K562 (cell line): Measurements from ENCODE around the gene ZCCHC14. TPM values are rescaled to one million over a fixed set of nuclear protein-coding genes. Genes with fewer than 3 reads are reported as not detected.

ENCODE experiments used
- BHLHE40 ChIP-seq: IDR thresholded peaks from 2 replicates; pipeline ENCODE4 v1.6.1; 2011; ENCODE audit warnings: low read length, improper control_type of control experiment
- FIP1L1 ChIP-seq: fragments of 200-400 bp; formaldehyde crosslinking; IDR thresholded peaks from 2 replicates; pipeline ENCODE4 v1.6.1; 2018; ENCODE audit warnings: mild to moderate bottlenecking, low read depth, low read length; ENCODE audit not compliant: poor library complexity, severe bottlenecking
- FOXJ2 ChIP-seq: fragments of 200-800 bp; sonication (Bioruptor generic); IDR thresholded peaks from 2 replicates; pipeline ENCODE4 v1.6.1; 2016; ENCODE audit warnings: missing genetic modification characterization, missing compliant biosample characterization
- NONO ChIP-seq, 2 experiments: fragments of 200-400 bp in 1 of 2; fragments of 450-650 bp in 1 of 2; formaldehyde crosslinking in 1 of 2; IDR thresholded peaks; 2 replicates each; pipeline ENCODE4 v1.6.1; 2017; ENCODE audit warnings: low read depth in 2 of 2, mild to moderate bottlenecking in 2 of 2, moderate library complexity in 2 of 2, low read length in 1 of 2
- RBFOX2 ChIP-seq: fragments of 200-400 bp; formaldehyde crosslinking; IDR thresholded peaks from 2 replicates; pipeline ENCODE4 v1.6.1; 2017; ENCODE audit warnings: low read depth, mild to moderate bottlenecking, low read length, moderate library complexity
- ZNF24 ChIP-seq: fragments of 450-650 bp; IDR thresholded peaks from 2 replicates; pipeline ENCODE4 v1.6.1; 2016
- ZNF311 ChIP-seq: fragments of 250-450 bp; sonication (Bioruptor Pico); IDR thresholded peaks from 2 replicates; pipeline ENCODE4 v1.4.0; 2020; ENCODE audit warnings: mild to moderate bottlenecking, moderate library complexity
- ZNF780A ChIP-seq: fragments of 250-450 bp; sonication (Bioruptor Pico); IDR thresholded peaks from 2 replicates; pipeline ENCODE4 v1.5.0; 2021; ENCODE audit warnings: mild to moderate bottlenecking
- polyA plus RNA-seq, 8 experiments: library from polyadenylated mRNA; depleted of rRNA in 4 of 8; stranded (reverse) in 5 of 8; unstranded in 3 of 8; fragments of >200 nt; fragmentation: Nextera tagmentation in 2 of 8; fragmentation: Illumina TruSeq in 1 of 8; extraction: Ambion mirVana in 2 of 8; extraction: Trizol in 1 of 8; gene quantifications; 2 replicates each; pipeline versions ENCODE4 v1.2.1 to v1.2.3, GENCODE V29; 2011 to 2014; ENCODE audit warnings: inconsistent platforms in 1 of 8, missing spikeins in 1 of 8
- total RNA-seq, 7 experiments: library from RNA; depleted of rRNA in 6 of 7; stranded (reverse); fragments of >200 nt in 6 of 7; fragmentation: Illumina TruSeq in 2 of 7; extraction: Trizol in 2 of 7; gene quantifications; 2 replicates each; pipeline versions ENCODE4 v1.2.1 to v1.2.3, GENCODE V29; 2011 to 2021; ENCODE audit warnings: low replicate concordance in 1 of 7
- TF ChIP-seq, protein P1 (sequence below): fragments of 450-650 bp; IDR thresholded peaks from 2 replicates; pipeline ENCODE4 v1.6.1; 2016; ENCODE audit warnings: mild to moderate bottlenecking, moderate library complexity
- TF ChIP-seq, protein P2 (sequence below): fragments of 450-650 bp; IDR thresholded peaks from 2 replicates; pipeline ENCODE4 v1.6.1; 2016
- TF ChIP-seq, protein P3 (sequence below), 2 experiments: IDR thresholded peaks; 2 replicates each; pipeline ENCODE4 v1.6.1; 2012; ENCODE audit warnings: improper control_type of control experiment in 2 of 2, low read depth in 2 of 2, low read length in 2 of 2, borderline replicate concordance in 1 of 2

Gene ZCCHC14
- total and polyA plus RNA-seq, 9 of the 15 experiments (the other 6 are each of a cell fraction or from before 2014, with no cell fraction given) = 1.5 to 12.4 (median 2.9) TPM

- TF ChIP-seq, protein P1, sequence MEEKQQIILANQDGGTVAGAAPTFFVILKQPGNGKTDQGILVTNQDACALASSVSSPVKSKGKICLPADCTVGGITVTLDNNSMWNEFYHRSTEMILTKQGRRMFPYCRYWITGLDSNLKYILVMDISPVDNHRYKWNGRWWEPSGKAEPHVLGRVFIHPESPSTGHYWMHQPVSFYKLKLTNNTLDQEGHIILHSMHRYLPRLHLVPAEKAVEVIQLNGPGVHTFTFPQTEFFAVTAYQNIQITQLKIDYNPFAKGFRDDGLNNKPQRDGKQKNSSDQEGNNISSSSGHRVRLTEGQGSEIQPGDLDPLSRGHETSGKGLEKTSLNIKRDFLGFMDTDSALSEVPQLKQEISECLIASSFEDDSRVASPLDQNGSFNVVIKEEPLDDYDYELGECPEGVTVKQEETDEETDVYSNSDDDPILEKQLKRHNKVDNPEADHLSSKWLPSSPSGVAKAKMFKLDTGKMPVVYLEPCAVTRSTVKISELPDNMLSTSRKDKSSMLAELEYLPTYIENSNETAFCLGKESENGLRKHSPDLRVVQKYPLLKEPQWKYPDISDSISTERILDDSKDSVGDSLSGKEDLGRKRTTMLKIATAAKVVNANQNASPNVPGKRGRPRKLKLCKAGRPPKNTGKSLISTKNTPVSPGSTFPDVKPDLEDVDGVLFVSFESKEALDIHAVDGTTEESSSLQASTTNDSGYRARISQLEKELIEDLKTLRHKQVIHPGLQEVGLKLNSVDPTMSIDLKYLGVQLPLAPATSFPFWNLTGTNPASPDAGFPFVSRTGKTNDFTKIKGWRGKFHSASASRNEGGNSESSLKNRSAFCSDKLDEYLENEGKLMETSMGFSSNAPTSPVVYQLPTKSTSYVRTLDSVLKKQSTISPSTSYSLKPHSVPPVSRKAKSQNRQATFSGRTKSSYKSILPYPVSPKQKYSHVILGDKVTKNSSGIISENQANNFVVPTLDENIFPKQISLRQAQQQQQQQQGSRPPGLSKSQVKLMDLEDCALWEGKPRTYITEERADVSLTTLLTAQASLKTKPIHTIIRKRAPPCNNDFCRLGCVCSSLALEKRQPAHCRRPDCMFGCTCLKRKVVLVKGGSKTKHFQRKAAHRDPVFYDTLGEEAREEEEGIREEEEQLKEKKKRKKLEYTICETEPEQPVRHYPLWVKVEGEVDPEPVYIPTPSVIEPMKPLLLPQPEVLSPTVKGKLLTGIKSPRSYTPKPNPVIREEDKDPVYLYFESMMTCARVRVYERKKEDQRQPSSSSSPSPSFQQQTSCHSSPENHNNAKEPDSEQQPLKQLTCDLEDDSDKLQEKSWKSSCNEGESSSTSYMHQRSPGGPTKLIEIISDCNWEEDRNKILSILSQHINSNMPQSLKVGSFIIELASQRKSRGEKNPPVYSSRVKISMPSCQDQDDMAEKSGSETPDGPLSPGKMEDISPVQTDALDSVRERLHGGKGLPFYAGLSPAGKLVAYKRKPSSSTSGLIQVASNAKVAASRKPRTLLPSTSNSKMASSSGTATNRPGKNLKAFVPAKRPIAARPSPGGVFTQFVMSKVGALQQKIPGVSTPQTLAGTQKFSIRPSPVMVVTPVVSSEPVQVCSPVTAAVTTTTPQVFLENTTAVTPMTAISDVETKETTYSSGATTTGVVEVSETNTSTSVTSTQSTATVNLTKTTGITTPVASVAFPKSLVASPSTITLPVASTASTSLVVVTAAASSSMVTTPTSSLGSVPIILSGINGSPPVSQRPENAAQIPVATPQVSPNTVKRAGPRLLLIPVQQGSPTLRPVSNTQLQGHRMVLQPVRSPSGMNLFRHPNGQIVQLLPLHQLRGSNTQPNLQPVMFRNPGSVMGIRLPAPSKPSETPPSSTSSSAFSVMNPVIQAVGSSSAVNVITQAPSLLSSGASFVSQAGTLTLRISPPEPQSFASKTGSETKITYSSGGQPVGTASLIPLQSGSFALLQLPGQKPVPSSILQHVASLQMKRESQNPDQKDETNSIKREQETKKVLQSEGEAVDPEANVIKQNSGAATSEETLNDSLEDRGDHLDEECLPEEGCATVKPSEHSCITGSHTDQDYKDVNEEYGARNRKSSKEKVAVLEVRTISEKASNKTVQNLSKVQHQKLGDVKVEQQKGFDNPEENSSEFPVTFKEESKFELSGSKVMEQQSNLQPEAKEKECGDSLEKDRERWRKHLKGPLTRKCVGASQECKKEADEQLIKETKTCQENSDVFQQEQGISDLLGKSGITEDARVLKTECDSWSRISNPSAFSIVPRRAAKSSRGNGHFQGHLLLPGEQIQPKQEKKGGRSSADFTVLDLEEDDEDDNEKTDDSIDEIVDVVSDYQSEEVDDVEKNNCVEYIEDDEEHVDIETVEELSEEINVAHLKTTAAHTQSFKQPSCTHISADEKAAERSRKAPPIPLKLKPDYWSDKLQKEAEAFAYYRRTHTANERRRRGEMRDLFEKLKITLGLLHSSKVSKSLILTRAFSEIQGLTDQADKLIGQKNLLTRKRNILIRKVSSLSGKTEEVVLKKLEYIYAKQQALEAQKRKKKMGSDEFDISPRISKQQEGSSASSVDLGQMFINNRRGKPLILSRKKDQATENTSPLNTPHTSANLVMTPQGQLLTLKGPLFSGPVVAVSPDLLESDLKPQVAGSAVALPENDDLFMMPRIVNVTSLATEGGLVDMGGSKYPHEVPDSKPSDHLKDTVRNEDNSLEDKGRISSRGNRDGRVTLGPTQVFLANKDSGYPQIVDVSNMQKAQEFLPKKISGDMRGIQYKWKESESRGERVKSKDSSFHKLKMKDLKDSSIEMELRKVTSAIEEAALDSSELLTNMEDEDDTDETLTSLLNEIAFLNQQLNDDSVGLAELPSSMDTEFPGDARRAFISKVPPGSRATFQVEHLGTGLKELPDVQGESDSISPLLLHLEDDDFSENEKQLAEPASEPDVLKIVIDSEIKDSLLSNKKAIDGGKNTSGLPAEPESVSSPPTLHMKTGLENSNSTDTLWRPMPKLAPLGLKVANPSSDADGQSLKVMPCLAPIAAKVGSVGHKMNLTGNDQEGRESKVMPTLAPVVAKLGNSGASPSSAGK = no peak
- TF ChIP-seq ZNF780A (CRISPR knock-in tag) (no peak), RBFOX2 (peak; percentile 72), FOXJ2 (no peak), ZNF311 (CRISPR knock-in tag) (no peak), FIP1L1 (peak; percentile 58), NONO (IDR thresholded peaks at IDR 0.05; ENCODE audit: low read depth in 2 of 2, low read length in 1 of 2) (peak in 1 of 2 experiments; percentile 87; a peak in 2 of 4 replicates), ZNF24 (peak; percentile 15; the same call in 1 of the 2 replicates), BHLHE40 (peak; percentile 97)
- TF ChIP-seq, protein P2, sequence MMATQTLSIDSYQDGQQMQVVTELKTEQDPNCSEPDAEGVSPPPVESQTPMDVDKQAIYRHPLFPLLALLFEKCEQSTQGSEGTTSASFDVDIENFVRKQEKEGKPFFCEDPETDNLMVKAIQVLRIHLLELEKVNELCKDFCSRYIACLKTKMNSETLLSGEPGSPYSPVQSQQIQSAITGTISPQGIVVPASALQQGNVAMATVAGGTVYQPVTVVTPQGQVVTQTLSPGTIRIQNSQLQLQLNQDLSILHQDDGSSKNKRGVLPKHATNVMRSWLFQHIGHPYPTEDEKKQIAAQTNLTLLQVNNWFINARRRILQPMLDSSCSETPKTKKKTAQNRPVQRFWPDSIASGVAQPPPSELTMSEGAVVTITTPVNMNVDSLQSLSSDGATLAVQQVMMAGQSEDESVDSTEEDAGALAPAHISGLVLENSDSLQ = peak; percentile 99
- TF ChIP-seq, protein P3, sequence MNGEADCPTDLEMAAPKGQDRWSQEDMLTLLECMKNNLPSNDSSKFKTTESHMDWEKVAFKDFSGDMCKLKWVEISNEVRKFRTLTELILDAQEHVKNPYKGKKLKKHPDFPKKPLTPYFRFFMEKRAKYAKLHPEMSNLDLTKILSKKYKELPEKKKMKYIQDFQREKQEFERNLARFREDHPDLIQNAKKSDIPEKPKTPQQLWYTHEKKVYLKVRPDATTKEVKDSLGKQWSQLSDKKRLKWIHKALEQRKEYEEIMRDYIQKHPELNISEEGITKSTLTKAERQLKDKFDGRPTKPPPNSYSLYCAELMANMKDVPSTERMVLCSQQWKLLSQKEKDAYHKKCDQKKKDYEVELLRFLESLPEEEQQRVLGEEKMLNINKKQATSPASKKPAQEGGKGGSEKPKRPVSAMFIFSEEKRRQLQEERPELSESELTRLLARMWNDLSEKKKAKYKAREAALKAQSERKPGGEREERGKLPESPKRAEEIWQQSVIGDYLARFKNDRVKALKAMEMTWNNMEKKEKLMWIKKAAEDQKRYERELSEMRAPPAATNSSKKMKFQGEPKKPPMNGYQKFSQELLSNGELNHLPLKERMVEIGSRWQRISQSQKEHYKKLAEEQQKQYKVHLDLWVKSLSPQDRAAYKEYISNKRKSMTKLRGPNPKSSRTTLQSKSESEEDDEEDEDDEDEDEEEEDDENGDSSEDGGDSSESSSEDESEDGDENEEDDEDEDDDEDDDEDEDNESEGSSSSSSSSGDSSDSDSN (IDR thresholded peaks at IDR 0.05; ENCODE audit: borderline replicate concordance in 1 of 2, low read depth in 2 of 2, low read length in 2 of 2) = no peak
These were observed at the start of gene ZCCHC14 (continued) for GRCh38 chr16:87492721-87493607.
